HG02973 (cell line): ENCODE results near the gene PTTG1IP.
A peak's percentile ranks its signal among the peaks of the same experiment; 100 is the strongest.

Experiments
- ATAC-seq: cut with Tn5 transposase; IDR thresholded peaks from one replicate; pipeline ENCODE4 v1.9.1; 2021; ENCODE audit warnings: moderate library complexity; ENCODE audit not compliant: unreplicated experiment

PTTG1IP gene

GRCh38 chr21:44805859-44806258 is 67.6 kb downstream of the PTTG1IP start:
- ATAC-seq: no peak

GRCh38 chr21:44805226-44805625 is 68.3 kb downstream of the PTTG1IP start:
- ATAC-seq: no peak

- no peak for ATAC-seq
Observed at GRCh38 chr21:44804762-44805161, 68.7 kb downstream of the PTTG1IP start.

GRCh38 chr21:44803651-44804050 is 69.8 kb downstream of the PTTG1IP start:
- no peak for ATAC-seq

DNA sequence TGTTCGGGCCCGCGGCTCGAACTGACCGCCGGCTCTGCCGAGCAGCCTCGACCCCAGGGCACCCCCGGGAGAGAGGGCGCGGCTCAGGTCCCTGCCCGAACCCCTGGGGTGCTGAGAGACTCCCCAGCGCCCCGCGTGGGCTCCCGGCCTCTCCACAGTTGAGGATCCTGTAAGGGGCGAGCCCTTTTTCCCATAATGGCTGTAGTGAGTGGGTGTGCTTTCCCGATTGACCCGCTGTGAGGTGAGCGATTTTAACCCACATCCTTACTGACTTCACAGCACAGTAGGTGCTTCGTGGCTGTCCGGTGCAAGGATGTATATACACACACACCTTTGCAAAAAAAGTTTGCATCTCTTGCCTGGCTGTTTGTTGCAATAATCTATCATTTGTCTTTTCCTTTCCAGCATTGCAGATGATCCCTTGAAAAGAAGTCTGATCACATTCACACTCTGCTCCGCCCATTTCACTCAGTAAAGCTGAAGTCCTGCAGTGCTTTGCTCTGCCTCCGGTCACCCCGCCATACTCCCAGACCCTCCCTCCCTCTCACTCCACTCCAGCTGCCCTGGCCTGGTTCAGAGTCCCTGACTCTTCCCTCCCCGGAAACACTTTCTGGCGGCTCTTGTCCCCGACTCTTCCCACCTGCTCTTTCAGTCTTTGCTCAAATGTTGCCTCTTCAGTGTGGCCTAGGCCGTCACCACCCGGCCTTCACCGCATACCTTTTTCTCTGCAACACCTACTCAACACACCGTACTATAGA is 70.9 kb downstream of the PTTG1IP start:
- ATAC-seq: peak; percentile 20

- peak; percentile 65 for ATAC-seq
Observed at GRCh38 chr21:44801468-44802395, 71.8 kb downstream of the PTTG1IP start, which contains the start of gene UBE2G2. TSS of gene UBE2G2 (minus strand) at chr21:44801820. CDS start at chr21:44801748, 72 bp downstream.

- no peak for ATAC-seq
Observed at GRCh38 chr21:44800971-44801467, 72.5 kb downstream of the PTTG1IP start.

GRCh38 chr21:44800103-44800502 is 73.4 kb downstream of the PTTG1IP start:
- ATAC-seq: no peak

DNA sequence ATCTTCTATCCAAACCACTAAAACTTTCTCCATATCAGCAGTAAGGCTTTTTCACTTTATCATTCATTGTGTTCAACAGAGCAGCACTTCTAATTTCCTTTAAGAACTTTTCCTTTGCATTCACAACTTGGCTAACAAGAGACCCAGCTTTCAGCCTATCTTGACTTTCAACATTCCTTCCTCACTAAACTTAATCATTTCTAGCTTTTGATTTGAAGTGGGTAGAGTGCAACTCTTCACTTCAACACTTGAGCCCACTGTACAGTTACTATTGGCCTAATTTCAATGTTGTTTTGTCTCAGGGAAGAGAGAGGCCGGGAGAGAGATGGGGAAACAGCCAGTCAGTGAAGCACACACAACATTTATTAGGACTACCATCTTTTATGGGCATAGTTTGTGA is 73.8 kb downstream of the PTTG1IP start:
- no peak for ATAC-seq
